Activated T-cell treated with anti-CD3 and anti-CD28 coated beads, Interleukin-2, amount 50 U/mL, for 72 hours (primary cell): ENCODE measurements around the gene ANKH. TPM values are rescaled to one million over a fixed set of nuclear protein-coding genes. Genes with fewer than 3 reads are reported as not detected.

Experiments
- ATAC-seq, 2 donors: fragments of 150-1000 bp; cut with Tn5 transposase; replicated peaks in 1 of 2; 2 replicates each; pipeline ENCODE4 v1.10.0; 2021; ENCODE audit warnings: moderate library complexity in 2 of 2, mild to moderate bottlenecking in 1 of 2
- DNase-seq, 2 donors: peaks; one replicate each; pipeline ENCODE4 v3.0.0; 2021 to 2022; ENCODE audit warnings: mixed read lengths in 1 of 2
- H3K27ac Mint-ChIP-seq: one replicate; pipeline ENCODE4 v1.8.0; 2022; ENCODE audit warnings: mild to moderate bottlenecking, moderate library complexity, mixed read lengths
- H3K27me3 Mint-ChIP-seq: one replicate; pipeline ENCODE4 v1.8.0; 2022; ENCODE audit warnings: low read depth, mixed read lengths
- H3K36me3 Mint-ChIP-seq, 2 donors: one replicate each; pipeline ENCODE4 v1.8.0; 2022; ENCODE audit warnings: mixed read lengths in 2 of 2, mild to moderate bottlenecking in 1 of 2; ENCODE audit not compliant: insufficient read depth in 2 of 2
- H3K4me1 Mint-ChIP-seq: one replicate; pipeline ENCODE4 v1.8.0; 2022; ENCODE audit warnings: low read depth, mixed read lengths
- H3K4me3 Mint-ChIP-seq, 2 donors: one replicate each; pipeline ENCODE4 v1.8.0; 2022; ENCODE audit warnings: mild to moderate bottlenecking in 2 of 2, mixed read lengths in 2 of 2, moderate library complexity in 2 of 2
- H3K9me3 Mint-ChIP-seq, 2 donors: one replicate each; pipeline ENCODE4 v1.8.0; 2022; ENCODE audit warnings: mixed read lengths in 2 of 2
- total RNA-seq, 2 donors: library from RNA; stranded (reverse); gene quantifications; one replicate each; pipeline ENCODE4 v1.2.3, GENCODE V29; 2022

Gene ANKH
- total RNA-seq, 2 donors from 2014 or later: 86.3 to 103 TPM

DNA sequence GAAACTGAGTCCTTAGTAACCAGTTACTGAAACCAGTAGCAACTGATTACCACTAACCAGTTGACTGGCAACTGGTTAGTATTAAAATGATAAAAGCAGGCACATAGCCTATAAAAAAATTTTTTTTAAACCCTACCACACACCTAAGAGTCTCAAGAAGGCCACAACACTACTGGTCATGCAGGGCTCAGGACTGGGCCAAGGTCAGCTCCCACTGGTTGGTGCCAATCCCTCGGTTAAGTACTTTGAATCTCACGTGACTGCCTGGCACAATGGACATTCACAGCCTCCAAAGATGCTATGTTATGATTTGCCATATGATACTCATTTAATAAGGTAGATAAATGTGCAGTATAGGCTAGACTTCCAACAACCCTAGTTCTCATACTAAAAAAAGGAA, 8.5 kb downstream of the ANKH start:
- Mint-ChIP-seq H3K36me3 (peaks cover 1 to 2% of the 10 kb centered on the region in 2 donors), H3K4me1 (peaks cover 29% of the 10 kb centered on the region), H3K27me3 (no peaks in the 10 kb centered on the region), H3K27ac (no peak overlapping the region), H3K4me3 (no peak overlapping the region), H3K9me3 (no peaks in the 10 kb centered on the region)
- DNase-seq (no peak), ATAC-seq (no peak)

DNA sequence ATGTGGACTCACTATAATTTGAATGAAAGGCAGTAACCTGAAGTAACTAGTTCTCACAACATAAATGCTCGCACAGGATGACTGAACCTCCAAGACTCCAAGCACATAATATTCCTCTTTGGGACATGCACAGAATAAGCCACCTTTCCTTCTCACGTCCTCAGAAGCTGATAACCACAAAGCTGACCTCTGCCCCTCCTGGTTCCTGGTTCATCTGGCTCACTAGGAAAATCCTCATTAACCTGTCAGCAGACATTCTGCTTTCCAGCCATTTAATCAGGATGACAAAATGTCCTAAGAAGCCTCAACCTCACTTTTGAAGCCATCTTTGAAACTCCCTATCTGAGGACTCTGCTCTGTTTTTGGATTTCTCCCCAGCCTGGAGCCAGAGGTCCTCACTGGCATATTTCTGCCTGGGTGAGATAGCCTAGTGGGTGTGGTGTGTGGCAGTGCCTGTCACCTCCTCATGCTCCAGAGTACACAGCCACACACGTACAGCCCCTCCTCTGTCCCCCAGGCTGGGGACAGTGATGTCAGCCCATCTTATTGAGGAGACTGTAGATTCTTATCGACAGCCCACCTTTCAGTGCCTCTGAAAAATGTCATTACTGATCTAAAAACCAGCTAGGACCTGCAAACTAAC, 10.3 kb downstream of the ANKH start:
- Mint-ChIP-seq H3K36me3 (peaks cover 1 to 4% of the 10 kb centered on the region in 2 donors), H3K4me3 (no peak overlapping the region), H3K4me1 (peaks cover 36% of the 10 kb centered on the region), H3K27me3 (no peaks in the 10 kb centered on the region), H3K9me3 (no peaks in the 10 kb centered on the region), H3K27ac (no peak overlapping the region)
- no peak for DNase-seq
- ATAC-seq: no peak

DNA sequence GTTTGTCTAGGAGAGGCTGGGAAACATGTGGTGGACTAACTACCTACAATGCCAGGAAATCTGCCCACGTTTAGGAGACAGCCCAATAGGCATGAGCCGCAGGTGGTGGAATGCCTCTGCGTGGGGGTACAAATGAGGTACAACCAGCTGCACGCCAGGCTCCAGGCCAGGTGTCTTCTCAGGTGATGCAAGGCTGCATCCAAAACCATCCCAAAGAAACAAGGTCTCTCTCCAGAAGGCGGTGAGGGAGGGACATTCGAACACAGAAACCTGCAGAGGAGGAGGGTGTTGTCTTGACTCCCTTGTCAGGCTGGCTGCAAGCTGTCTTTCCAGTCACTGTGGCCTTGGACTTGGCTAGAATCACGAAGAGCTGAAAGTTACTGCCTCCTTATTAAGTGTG, 11.6 kb downstream of the ANKH start:
- DNase-seq (no peak), ATAC-seq (no peak)
- Mint-ChIP-seq H3K27me3 (no peaks in the 10 kb centered on the region), H3K36me3 (peaks cover 1 to 4% of the 10 kb centered on the region in 2 donors), H3K4me3 (no peak overlapping the region), H3K4me1 (peaks cover 31% of the 10 kb centered on the region), H3K27ac (no peak overlapping the region), H3K9me3 (no peaks in the 10 kb centered on the region)

DNA sequence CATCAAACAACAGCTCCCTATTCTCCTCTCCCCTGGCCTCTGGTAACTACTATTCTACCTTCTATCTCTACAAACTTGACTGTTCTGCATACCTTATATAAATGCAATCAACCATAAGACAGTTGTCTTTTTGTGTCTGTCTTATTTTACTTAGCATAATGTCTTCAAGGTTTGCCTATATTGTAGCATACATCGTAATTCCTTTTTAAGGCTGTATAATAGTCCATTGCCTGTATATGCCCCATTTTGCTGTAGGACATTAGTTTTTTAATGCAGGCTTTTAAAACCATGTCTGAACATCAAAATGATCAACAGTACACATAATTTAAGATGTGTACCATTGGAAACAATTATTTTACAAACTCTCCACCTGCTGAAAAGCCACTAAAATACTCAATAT, 12.4 kb downstream of the ANKH start:
- no peaks in the 10 kb centered on the region for H3K27me3 Mint-ChIP-seq
- H3K9me3 Mint-ChIP-seq: no peaks in the 10 kb centered on the region
- ATAC-seq (no peak), DNase-seq (no peak)
- no peak overlapping the region for H3K4me3 Mint-ChIP-seq
- peaks cover 33% of the 10 kb centered on the region for H3K4me1 Mint-ChIP-seq
- H3K27ac Mint-ChIP-seq: no peak overlapping the region
- H3K36me3 Mint-ChIP-seq: peaks cover 1 to 7% of the 10 kb centered on the region in 2 donors

DNA sequence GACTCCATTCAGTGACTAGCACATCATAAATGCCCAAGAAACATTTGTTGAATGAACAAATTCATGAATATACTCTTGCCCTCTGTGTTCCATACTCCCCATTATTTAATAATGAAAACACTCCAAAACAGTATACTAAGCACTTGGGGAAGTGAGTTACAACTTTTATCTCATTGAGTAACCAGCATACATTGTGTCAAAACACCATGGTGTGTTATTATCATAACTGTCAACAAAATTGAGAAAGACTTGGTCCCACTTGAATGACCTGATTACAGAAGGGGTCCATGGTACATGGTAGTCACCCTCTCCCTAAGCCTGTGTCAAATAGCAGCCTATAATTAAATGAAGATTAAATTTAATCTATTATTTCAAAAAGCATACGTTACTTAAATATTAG, 16.2 kb downstream of the ANKH start:
- Mint-ChIP-seq H3K4me1 (peaks cover 15% of the 10 kb centered on the region), H3K9me3 (no peaks in the 10 kb centered on the region), H3K27ac (no peak overlapping the region), H3K36me3 (peaks cover 1 to 7% of the 10 kb centered on the region in 2 donors), H3K27me3 (no peaks in the 10 kb centered on the region), H3K4me3 (no peak overlapping the region)
- no peak for DNase-seq
- no peak for ATAC-seq

DNA sequence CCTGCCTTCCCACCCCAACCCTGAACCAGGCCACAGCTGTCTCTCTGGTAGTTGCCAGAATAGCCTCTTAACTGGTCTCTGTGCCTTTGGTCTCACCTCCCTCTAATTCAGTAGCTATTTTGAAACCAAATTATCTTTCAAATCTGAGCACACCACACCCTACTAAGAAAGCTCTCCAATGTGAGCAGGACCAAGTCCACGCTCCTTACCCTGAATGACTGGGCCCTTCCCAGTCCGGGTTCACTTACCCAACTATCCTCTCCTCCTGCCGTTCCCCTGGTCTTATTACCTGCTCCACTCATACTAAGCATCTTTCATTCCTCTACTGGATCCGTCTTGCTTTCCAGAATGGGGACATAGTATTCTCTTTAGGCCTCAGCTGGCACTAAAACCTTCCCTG, 16.8 kb downstream of the ANKH start:
- no peak for ATAC-seq
- H3K36me3 Mint-ChIP-seq: peaks cover 1 to 7% of the 10 kb centered on the region in 2 donors
- no peaks in the 10 kb centered on the region for H3K9me3 Mint-ChIP-seq
- H3K27me3 Mint-ChIP-seq: no peaks in the 10 kb centered on the region
- no peak for DNase-seq
- peaks cover 15% of the 10 kb centered on the region for H3K4me1 Mint-ChIP-seq
- H3K4me3 Mint-ChIP-seq: no peak overlapping the region
- H3K27ac Mint-ChIP-seq: no peak overlapping the region

DNA sequence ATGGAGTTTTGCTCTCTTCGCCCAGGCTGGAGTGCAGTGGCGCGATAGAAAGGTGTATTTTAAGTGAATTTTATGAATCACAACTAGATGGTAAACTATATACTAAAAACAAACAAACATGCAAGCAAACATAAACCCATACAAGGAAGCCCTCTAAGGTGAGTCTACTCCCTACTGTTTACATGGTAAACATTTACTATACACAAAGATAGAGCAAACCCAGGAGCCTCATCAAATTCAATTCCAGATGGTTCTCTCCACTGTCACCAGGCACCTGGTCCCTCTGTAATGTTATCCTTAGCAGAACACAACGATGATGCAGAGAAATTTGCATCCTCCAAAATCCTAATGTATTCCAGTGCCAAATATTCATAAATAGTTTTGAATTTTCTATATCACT, 17.9 kb downstream of the ANKH start:
- DNase-seq (no peak), ATAC-seq (no peak)
- Mint-ChIP-seq H3K9me3 (no peaks in the 10 kb centered on the region), H3K27me3 (no peaks in the 10 kb centered on the region), H3K36me3 (peaks cover 0 to 5% of the 10 kb centered on the region in 2 donors), H3K27ac (no peak overlapping the region), H3K4me1 (peaks cover 15% of the 10 kb centered on the region), H3K4me3 (no peak overlapping the region)

DNA sequence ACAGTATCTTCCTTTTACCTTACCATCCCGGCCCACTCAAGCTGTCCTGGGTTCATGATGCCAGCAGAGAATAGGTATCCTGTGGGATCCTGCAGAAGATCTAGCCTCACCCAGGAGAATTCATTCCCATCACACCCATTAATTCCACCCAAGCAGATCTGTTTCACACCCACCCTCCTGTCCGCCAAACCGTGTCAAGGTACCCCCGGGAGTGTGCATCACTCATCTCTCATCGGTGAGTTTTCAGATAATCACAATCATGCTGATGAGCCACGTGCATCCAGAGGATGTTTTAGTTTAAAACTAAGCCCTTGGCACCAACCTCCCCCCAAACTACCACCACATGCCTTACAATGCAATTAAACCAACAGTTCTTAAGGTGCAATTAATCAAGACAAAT, 18.8 kb downstream of the ANKH start:
- peaks cover 15% of the 10 kb centered on the region for H3K4me1 Mint-ChIP-seq
- no peak for DNase-seq
- H3K27me3 Mint-ChIP-seq: no peaks in the 10 kb centered on the region
- no peaks in the 10 kb centered on the region for H3K9me3 Mint-ChIP-seq
- no peak overlapping the region for H3K27ac Mint-ChIP-seq
- H3K36me3 Mint-ChIP-seq: peaks cover 0 to 5% of the 10 kb centered on the region in 2 donors
- no peak for ATAC-seq
- H3K4me3 Mint-ChIP-seq: no peak overlapping the region

DNA sequence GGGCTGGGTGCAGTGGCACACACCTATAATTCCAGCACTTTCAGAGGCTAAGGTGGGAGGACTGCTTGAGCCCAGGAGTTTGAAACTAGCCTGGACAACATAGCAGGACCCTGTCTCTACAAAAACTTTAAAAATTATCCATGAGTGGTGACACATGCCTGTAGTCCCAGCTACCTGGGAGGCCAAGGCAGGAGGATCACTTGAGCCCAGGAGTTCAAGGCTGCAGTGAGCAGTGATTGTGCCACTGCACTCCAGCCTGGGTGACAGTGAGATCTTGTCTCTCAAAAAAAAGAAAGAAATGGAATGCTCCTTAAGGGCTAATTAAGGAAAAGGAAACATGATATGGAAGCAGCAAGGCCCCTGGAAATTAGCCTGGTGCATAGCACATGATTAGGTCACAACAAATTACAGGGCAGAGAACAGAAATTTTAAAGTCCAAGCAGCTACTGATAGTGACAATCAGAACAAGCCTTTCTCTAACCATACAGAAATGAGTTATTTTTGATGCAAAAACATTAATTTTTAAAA, 19.5 kb downstream of the ANKH start:
- ATAC-seq (no peak), DNase-seq (no peak)
- H3K27me3 Mint-ChIP-seq: no peaks in the 10 kb centered on the region
- no peak overlapping the region for H3K27ac Mint-ChIP-seq
- peaks cover 14% of the 10 kb centered on the region for H3K4me1 Mint-ChIP-seq
- H3K4me3 Mint-ChIP-seq: no peak overlapping the region
- peaks cover 0 to 3% of the 10 kb centered on the region in 2 donors for H3K36me3 Mint-ChIP-seq
- H3K9me3 Mint-ChIP-seq: no peaks in the 10 kb centered on the region

DNA sequence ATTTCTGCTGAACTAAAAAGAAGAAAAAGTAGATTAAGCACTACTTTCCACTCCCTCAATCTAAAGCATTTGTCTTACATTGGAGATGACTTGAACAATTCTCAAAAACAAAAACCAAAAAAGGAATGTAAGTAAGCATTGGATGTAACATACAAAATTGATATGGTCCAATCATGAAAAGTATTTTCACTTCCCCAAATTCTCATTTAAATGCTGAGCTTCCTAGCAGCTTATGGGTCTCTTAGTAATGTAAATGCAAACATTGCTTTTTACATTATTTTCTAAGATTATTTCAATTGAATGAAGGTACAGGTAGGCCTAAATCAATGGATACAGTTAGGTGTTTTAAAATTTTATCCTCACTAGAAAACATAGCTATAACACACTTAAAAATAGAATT, 20.0 kb downstream of the ANKH start:
- ATAC-seq: no peak
- no peak overlapping the region for H3K4me3 Mint-ChIP-seq
- peaks cover 0 to 3% of the 10 kb centered on the region in 2 donors for H3K36me3 Mint-ChIP-seq
- H3K4me1 Mint-ChIP-seq: peaks cover 10% of the 10 kb centered on the region
- no peaks in the 10 kb centered on the region for H3K9me3 Mint-ChIP-seq
- H3K27ac Mint-ChIP-seq: no peak overlapping the region
- no peaks in the 10 kb centered on the region for H3K27me3 Mint-ChIP-seq
- no peak for DNase-seq

DNA sequence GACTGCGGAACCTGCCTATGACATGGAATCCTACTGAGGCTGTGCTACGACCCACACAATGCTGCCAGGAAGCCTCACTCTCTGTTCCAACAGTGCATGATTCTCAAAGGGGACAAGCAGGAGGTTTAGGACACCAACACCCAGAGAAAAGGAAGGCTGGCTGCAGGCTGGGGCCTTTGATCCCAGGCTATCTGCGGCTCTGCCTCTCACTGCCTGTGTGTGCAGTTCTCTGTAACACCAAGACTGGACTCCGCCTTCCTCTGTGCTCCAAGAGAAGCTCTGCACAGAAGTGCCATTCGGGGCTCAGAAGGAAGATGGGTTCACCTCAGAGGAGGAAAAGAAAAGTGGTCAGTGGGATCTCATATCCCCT, 20.5 kb downstream of the ANKH start:
- Mint-ChIP-seq H3K4me1 (peaks cover 6% of the 10 kb centered on the region), H3K27ac (no peak overlapping the region), H3K9me3 (no peaks in the 10 kb centered on the region), H3K27me3 (no peaks in the 10 kb centered on the region), H3K36me3 (peaks cover 0 to 3% of the 10 kb centered on the region in 2 donors), H3K4me3 (no peak overlapping the region)
- no peak for DNase-seq
- no peak for ATAC-seq

DNA sequence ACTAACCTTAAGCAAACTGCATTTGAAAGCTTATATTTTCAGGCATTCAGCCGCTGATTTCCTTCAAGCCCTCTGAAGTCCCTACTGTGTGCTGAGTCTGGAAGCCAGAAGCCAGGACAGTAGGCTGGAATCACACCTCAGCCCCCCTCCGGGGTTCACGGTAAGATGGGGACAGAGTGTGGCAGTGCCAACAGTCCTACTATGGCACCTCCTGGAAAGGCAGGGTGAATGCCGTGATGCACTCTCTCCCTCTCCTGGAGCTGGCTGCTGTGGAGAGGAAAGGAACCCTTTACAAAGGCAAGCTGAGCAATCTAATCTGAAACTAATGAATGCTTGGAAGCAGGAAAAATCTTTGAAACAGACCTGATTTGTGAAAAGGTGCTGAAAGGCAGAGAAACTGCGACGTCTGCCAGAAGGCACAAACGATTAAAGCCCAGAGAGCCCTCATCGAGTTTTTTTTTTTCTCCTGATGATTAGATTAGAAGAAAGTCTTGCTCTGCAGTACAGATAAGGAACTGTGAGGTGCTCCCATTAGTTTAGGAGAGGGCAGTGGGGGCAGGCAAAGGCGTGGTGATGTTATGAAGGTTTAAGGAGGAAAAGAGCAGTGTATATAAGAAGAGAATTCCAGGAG, 21.0 kb downstream of the ANKH start:
- no peak for ATAC-seq

DNA sequence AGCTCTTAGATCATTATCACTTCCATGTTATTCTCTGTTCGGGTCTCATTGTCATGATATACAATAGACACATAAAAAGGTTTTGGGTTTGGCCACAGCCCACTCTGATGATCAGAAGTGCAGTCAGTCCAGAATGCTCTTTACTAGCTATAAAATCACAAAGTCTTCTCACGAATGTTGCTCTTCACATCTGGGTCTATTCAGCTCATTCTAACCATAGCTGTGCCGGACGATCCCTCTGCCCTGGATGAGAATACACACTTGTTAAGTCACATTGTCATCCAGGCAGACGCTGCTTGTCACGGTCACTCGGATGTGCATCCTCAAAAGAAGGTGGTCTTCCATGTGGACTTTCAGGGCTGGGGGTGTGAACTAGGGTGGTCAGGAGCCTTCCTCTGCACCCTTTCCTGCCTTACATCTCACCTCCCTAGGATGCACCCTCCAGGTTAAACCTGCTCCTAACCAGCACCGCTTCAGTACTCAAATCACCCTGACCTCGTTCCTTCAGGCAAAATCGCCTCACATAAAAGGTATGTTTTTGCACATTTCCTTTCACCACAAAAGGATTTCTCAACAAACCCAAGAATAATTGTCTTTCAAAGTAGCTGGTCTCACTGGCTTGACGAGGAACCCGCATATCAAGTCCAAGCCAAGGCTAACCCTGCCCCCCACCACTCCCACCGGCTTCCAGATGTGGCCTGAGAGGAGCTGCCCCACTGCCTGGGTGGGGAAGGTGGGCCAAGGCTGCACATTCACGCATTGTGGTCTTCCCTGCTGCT, 21.9 kb downstream of the ANKH start:
- Mint-ChIP-seq H3K4me3 (no peak overlapping the region), H3K4me1 (peaks cover under 1% of the 10 kb centered on the region), H3K27me3 (no peaks in the 10 kb centered on the region), H3K9me3 (no peaks in the 10 kb centered on the region), H3K36me3 (no peaks in the 10 kb centered on the region), H3K27ac (no peak overlapping the region)
- ATAC-seq (no peak), DNase-seq (no peak)

More for the DNA sequence above, 21.0 kb downstream of the ANKH start:
- Mint-ChIP-seq H3K27me3 (no peaks in the 10 kb centered on the region), H3K4me3 (no peak overlapping the region), H3K4me1 (peaks cover 6% of the 10 kb centered on the region), H3K9me3 (no peaks in the 10 kb centered on the region), H3K36me3 (peaks cover 0 to 3% of the 10 kb centered on the region in 2 donors), H3K27ac (no peak overlapping the region)
- DNase-seq: no peak
